Mesendoderm (in vitro differentiated cells): Measurements from ENCODE around the gene QSOX1.

Experiments
- DNase-seq: peaks from one replicate; pipeline ENCODE4 v3.0.0; 2013
- H2AK5ac ChIP-seq: 2 replicates; pipeline ENCODE4 v1.6.1; 2013; ENCODE audit warnings: low read length, inconsistent platforms
- H2BK120ac ChIP-seq: 2 replicates; pipeline ENCODE4 v1.6.1; 2013; ENCODE audit warnings: low read depth, mild to moderate bottlenecking, low read length, moderate library complexity, mixed read lengths
- H2BK15ac ChIP-seq: replicated peaks from 2 replicates; pipeline ENCODE4 v1.6.1; 2013; ENCODE audit warnings: low read depth, mild to moderate bottlenecking, moderate library complexity
- H2BK5ac ChIP-seq: 2 replicates; pipeline ENCODE4 v1.6.1; 2013; ENCODE audit warnings: low read length, inconsistent platforms
- H3K18ac ChIP-seq: 2 replicates; pipeline ENCODE4 v1.6.1; 2013; ENCODE audit warnings: mild to moderate bottlenecking, low read length, mixed read lengths
- H3K23ac ChIP-seq: one replicate; pipeline ENCODE4 v1.6.1; 2013; ENCODE audit warnings: low read length
- H3K27ac ChIP-seq: 2 replicates; pipeline ENCODE4 v1.5.1; 2013; ENCODE audit warnings: low read depth, mild to moderate bottlenecking, inconsistent platforms, low read length, moderate library complexity
- H3K27me3 ChIP-seq: 2 replicates; pipeline ENCODE4 v1.6.1; 2013; ENCODE audit warnings: low read length, control low read depth, mild to moderate bottlenecking, inconsistent platforms; ENCODE audit not compliant: insufficient read depth, poor library complexity
- H3K36me3 ChIP-seq: 2 replicates; pipeline ENCODE4 v1.6.1; 2013; ENCODE audit warnings: low read length, inconsistent platforms; ENCODE audit not compliant: control insufficient read depth, insufficient read depth
- H3K4ac ChIP-seq: one replicate; pipeline ENCODE4 v1.6.1; 2013; ENCODE audit warnings: low read depth, mild to moderate bottlenecking, low read length, moderate library complexity
- H3K4me1 ChIP-seq: 2 replicates; pipeline ENCODE4 v1.6.1; 2013; ENCODE audit warnings: low read depth, low read length, inconsistent platforms; ENCODE audit not compliant: control insufficient read depth
- H3K4me2 ChIP-seq: 2 replicates; pipeline ENCODE4 v1.6.1; 2013; ENCODE audit warnings: low read length
- H3K4me3 ChIP-seq: 2 replicates; pipeline ENCODE4 v1.5.1; 2013; ENCODE audit warnings: mild to moderate bottlenecking, low read length
- H3K56ac ChIP-seq: one replicate; pipeline ENCODE4 v1.6.1; 2013; ENCODE audit warnings: low read length
- H3K79me1 ChIP-seq: 2 replicates; pipeline ENCODE4 v1.6.1; 2013; ENCODE audit warnings: low read length, inconsistent platforms
- H3K79me2 ChIP-seq: 2 replicates; pipeline ENCODE4 v1.6.1; 2013; ENCODE audit warnings: mild to moderate bottlenecking, low read length; ENCODE audit not compliant: control insufficient read depth, insufficient read depth
- H3K9ac ChIP-seq: 2 replicates; pipeline ENCODE4 v1.6.1; 2013; ENCODE audit warnings: low read length, inconsistent platforms
- H4K5ac ChIP-seq: one replicate; pipeline ENCODE4 v1.6.1; 2013; ENCODE audit warnings: low read length
- H4K8ac ChIP-seq: one replicate; pipeline ENCODE4 v1.6.1; 2013; ENCODE audit warnings: low read depth, mild to moderate bottlenecking, control low read depth, low read length, moderate library complexity
- WGBS: extraction: QIAGEN DNeasy Blood & Tissue Kit; methylation state at CpG from one replicate; pipeline ENCODE4 v1.1.7; 2013; ENCODE audit warnings: low lambda C conversion rate, missing lambda C conversion rate; ENCODE audit not compliant: insufficient coverage; ENCODE audit errors: extremely low coverage; 5-methylcytosine and 5-hydroxymethylcytosine counted together

The QSOX1 gene

GRCh38 chr1:180233191-180234011 is 78.7 kb downstream of the QSOX1 start:
- H3K27me3 ChIP-seq: peaks cover 72% of the 10 kb centered on the region
- H3K36me3 ChIP-seq: no peaks in the 10 kb centered on the region
- no peak overlapping the region for H3K56ac ChIP-seq
- H3K4me3 ChIP-seq: no peak overlapping the region
- H3K18ac ChIP-seq: no peak overlapping the region
- no peaks in the 10 kb centered on the region for H3K79me2 ChIP-seq
- no peak overlapping the region for H3K4me2 ChIP-seq
- no peaks in the 10 kb centered on the region for H3K79me1 ChIP-seq
- H2BK5ac ChIP-seq: no peak overlapping the region
- no peak overlapping the region for H3K4ac ChIP-seq
- no peak overlapping the region for H4K5ac ChIP-seq
- H3K23ac ChIP-seq: no peak overlapping the region
- H2AK5ac ChIP-seq: no peak overlapping the region
- WGBS: no CpG with 5 or more reads among the region's 71 CpGs
- no peak overlapping the region for H4K8ac ChIP-seq
- no peak overlapping the region for H2BK120ac ChIP-seq
- no peak overlapping the region for H3K9ac ChIP-seq
- DNase-seq: no peak
- H2BK15ac ChIP-seq: no peak overlapping the region
- H3K4me1 ChIP-seq: no peaks in the 10 kb centered on the region
- no peak overlapping the region for H3K27ac ChIP-seq

GRCh38 chr1:180234369-180235076 is 79.9 kb downstream of the QSOX1 start:
- no peak overlapping the region for H2BK5ac ChIP-seq
- no peaks in the 10 kb centered on the region for H3K79me1 ChIP-seq
- no peak overlapping the region for H3K4ac ChIP-seq
- peak; percentile 69 for DNase-seq
- H3K4me3 ChIP-seq: no peak overlapping the region
- no peak overlapping the region for H2BK120ac ChIP-seq
- H4K5ac ChIP-seq: no peak overlapping the region
- no peaks in the 10 kb centered on the region for H3K79me2 ChIP-seq
- no peak overlapping the region for H2BK15ac ChIP-seq
- peaks cover 71% of the 10 kb centered on the region for H3K27me3 ChIP-seq
- no peak overlapping the region for H3K27ac ChIP-seq
- H3K23ac ChIP-seq: no peak overlapping the region
- no peak overlapping the region for H3K56ac ChIP-seq
- no CpG with 5 or more reads among the region's 51 CpGs for WGBS
- H3K18ac ChIP-seq: no peak overlapping the region
- no peak overlapping the region for H2AK5ac ChIP-seq
- no peaks in the 10 kb centered on the region for H3K4me1 ChIP-seq
- H3K4me2 ChIP-seq: peak overlapping the region; percentile 53
- H3K9ac ChIP-seq: no peak overlapping the region
- no peak overlapping the region for H4K8ac ChIP-seq
- no peaks in the 10 kb centered on the region for H3K36me3 ChIP-seq

GRCh38 chr1:180235077-180235501 is 80.4 kb downstream of the QSOX1 start:
- H3K79me2 ChIP-seq: no peaks in the 10 kb centered on the region
- no peak overlapping the region for H2BK5ac ChIP-seq
- H3K4ac ChIP-seq: no peak overlapping the region
- H3K27me3 ChIP-seq: peaks cover 75% of the 10 kb centered on the region
- H3K18ac ChIP-seq: no peak overlapping the region
- no CpG with 5 or more reads among the region's 30 CpGs for WGBS
- H3K56ac ChIP-seq: peak overlapping the region; percentile 19
- peak; percentile 47 for DNase-seq
- no peak overlapping the region for H4K5ac ChIP-seq
- no peak overlapping the region for H3K27ac ChIP-seq
- no peak overlapping the region for H3K9ac ChIP-seq
- no peaks in the 10 kb centered on the region for H3K79me1 ChIP-seq
- peak overlapping the region; percentile 53 for H3K4me2 ChIP-seq
- no peak overlapping the region for H4K8ac ChIP-seq
- H2BK120ac ChIP-seq: no peak overlapping the region
- H2BK15ac ChIP-seq: no peak overlapping the region
- no peaks in the 10 kb centered on the region for H3K36me3 ChIP-seq
- H2AK5ac ChIP-seq: no peak overlapping the region
- no peak overlapping the region for H3K23ac ChIP-seq
- no peaks in the 10 kb centered on the region for H3K4me1 ChIP-seq
- H3K4me3 ChIP-seq: no peak overlapping the region

- Histone ChIP-seq H3K79me1 (no peaks in the 10 kb centered on the region), H3K4ac (no peak overlapping the region), H3K79me2 (no peaks in the 10 kb centered on the region), H3K4me1 (no peaks in the 10 kb centered on the region), H2BK15ac (no peak overlapping the region), H3K18ac (no peak overlapping the region), H3K4me2 (peak overlapping the region; percentile 53), H3K9ac (no peak overlapping the region), H3K36me3 (no peaks in the 10 kb centered on the region), H3K23ac (no peak overlapping the region), H2BK5ac (no peak overlapping the region), H4K5ac (no peak overlapping the region), H2AK5ac (no peak overlapping the region), H3K27me3 (peaks cover 75% of the 10 kb centered on the region), H3K4me3 (no peak overlapping the region), H2BK120ac (no peak overlapping the region), H3K56ac (no peak overlapping the region), H4K8ac (no peak overlapping the region), H3K27ac (no peak overlapping the region)
- DNase-seq: peak; percentile 16
- whole genome bisulfite sequencing: no CpG with 5 or more reads among the region's 49 CpGs
Measured at GRCh38 chr1:180235502-180236239, 81.0 kb downstream of the QSOX1 start.

GRCh38 chr1:180236698-180237509 is 82.2 kb downstream of the QSOX1 start:
- Histone ChIP-seq H3K36me3 (no peaks in the 10 kb centered on the region), H3K79me2 (no peaks in the 10 kb centered on the region), H2BK5ac (no peak overlapping the region), H2BK120ac (no peak overlapping the region), H3K4me1 (no peaks in the 10 kb centered on the region), H4K8ac (no peak overlapping the region), H3K27ac (no peak overlapping the region), H3K4ac (no peak overlapping the region), H3K4me3 (no peak overlapping the region), H4K5ac (no peak overlapping the region), H3K79me1 (no peaks in the 10 kb centered on the region), H3K9ac (no peak overlapping the region), H3K23ac (no peak overlapping the region), H3K27me3 (peaks cover 69% of the 10 kb centered on the region), H2BK15ac (no peak overlapping the region), H3K18ac (no peak overlapping the region), H3K4me2 (no peak overlapping the region), H3K56ac (no peak overlapping the region), H2AK5ac (no peak overlapping the region)
- DNase-seq: no peak
- WGBS: no CpG with 5 or more reads among the region's 16 CpGs
